ENCODE data around the gene MAGI2. TPM values are rescaled to one million over a fixed set of nuclear protein-coding genes. Genes with fewer than 3 reads are reported as not detected.

The MAGI2 gene
- total RNA-seq, 1 donor from 2014 or later: 5.4 TPM

DNA sequence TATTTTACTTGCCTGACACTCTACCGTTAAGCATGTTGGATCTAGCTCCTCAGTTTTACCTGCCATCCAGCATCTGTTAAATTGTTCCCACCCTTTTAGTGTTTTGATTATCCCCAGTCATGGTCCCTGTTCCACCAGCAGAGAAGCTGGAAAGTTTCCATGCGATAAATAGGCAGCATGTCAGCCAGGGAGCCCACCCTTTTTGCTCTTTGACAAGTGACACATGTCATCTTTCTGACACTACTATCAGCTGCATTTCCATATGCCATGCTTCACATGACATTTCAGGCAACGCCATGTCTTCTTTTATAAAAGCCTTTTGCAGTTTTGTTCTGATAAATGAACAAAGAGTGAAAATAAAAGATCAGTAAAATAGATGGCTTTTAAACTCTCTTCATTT lies 310.8 kb downstream of the MAGI2 start:
- no peaks in the 10 kb centered on the region for H4K20me1 ChIP-seq (ENCODE audit: insufficient read depth, low read length)
- Mint-ChIP-seq H3K27ac (ENCODE audit: unreplicated experiment) (no peak overlapping the region), H3K4me3 (ENCODE audit: unreplicated experiment) (no peak overlapping the region), H3K36me3 (ENCODE audit: low read depth, unreplicated experiment) (no peaks in the 10 kb centered on the region), H3K9me3 (ENCODE audit: unreplicated experiment) (no peaks in the 10 kb centered on the region), H3K4me1 (ENCODE audit: low read depth, unreplicated experiment) (peaks cover 2% of the 10 kb centered on the region), H3K27me3 (ENCODE audit: low read depth, unreplicated experiment) (no peaks in the 10 kb centered on the region)
- no peaks in the 10 kb centered on the region for H3K36me3 ChIP-seq (ENCODE audit: insufficient read depth, low read length)
- no peak overlapping the region for H2AFZ ChIP-seq (ENCODE audit: low read depth, low read length)
- H3K4me3 ChIP-seq (ENCODE audit: insufficient read depth, low read depth, low read length): no peak overlapping the region
- H3K27me3 ChIP-seq (ENCODE audit: insufficient read depth, low read length): no peaks in the 10 kb centered on the region
- no peaks in the 10 kb centered on the region for H3K9me3 ChIP-seq (ENCODE audit: insufficient read depth, low read depth, low read length)
- TF ChIP-seq CTCF (IDR thresholded peaks at IDR 0.05; ENCODE audit: insufficient read depth, low read depth, low read length) (no peak), EZH2 (IDR thresholded peaks at IDR 0.05; ENCODE audit: insufficient read depth, low read length) (no peak)
- H3K79me2 ChIP-seq (ENCODE audit: insufficient read depth, low read length): no peaks in the 10 kb centered on the region
- DNase-seq (ENCODE audit: low read depth) (no peak), FAIRE-seq (no peak)
- no peaks in the 10 kb centered on the region for H3K4me1 ChIP-seq (ENCODE audit: insufficient read depth, low read length)
- no peak overlapping the region for H3K9ac ChIP-seq (ENCODE audit: low read length)
- H3K27ac ChIP-seq (ENCODE audit: low read depth, low read length): no peak overlapping the region
- no peak overlapping the region for H3K4me2 ChIP-seq (ENCODE audit: low read length)

DNA sequence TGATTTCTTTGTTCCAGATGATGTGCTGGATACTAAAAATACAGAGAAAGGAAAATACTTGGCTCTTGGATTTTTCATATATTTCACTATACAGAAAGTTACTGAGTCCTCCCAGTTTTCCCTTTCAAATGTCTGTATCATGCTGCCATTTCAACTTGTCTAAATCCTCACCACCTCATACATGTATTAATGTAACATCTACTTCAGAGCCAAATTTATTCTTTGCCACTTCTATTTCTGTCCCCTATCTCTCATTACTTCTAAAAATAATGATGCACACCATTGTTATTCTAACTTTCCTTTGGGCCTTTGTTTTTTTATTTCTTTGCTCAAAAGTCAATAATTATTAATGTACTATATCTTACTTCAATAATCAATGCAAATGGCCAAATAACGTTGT lies 312.2 kb downstream of the MAGI2 start:
- Histone ChIP-seq H3K9ac (ENCODE audit: low read length) (no peak overlapping the region), H3K4me1 (ENCODE audit: insufficient read depth, low read length) (no peaks in the 10 kb centered on the region), H3K4me2 (ENCODE audit: low read length) (no peak overlapping the region), H3K9me3 (ENCODE audit: insufficient read depth, low read depth, low read length) (no peaks in the 10 kb centered on the region), H2AFZ (ENCODE audit: low read depth, low read length) (no peak overlapping the region), H3K27ac (ENCODE audit: low read depth, low read length) (no peak overlapping the region), H3K79me2 (ENCODE audit: insufficient read depth, low read length) (no peaks in the 10 kb centered on the region), H4K20me1 (ENCODE audit: insufficient read depth, low read length) (no peaks in the 10 kb centered on the region), H3K4me3 (ENCODE audit: insufficient read depth, low read depth, low read length) (no peak overlapping the region), H3K36me3 (ENCODE audit: insufficient read depth, low read length) (no peaks in the 10 kb centered on the region), H3K27me3 (ENCODE audit: insufficient read depth, low read length) (no peaks in the 10 kb centered on the region)
- no peak for TF ChIP-seq EZH2 (IDR thresholded peaks at IDR 0.05; ENCODE audit: insufficient read depth, low read length)
- no peak for TF ChIP-seq CTCF (IDR thresholded peaks at IDR 0.05; ENCODE audit: insufficient read depth, low read depth, low read length)
- Mint-ChIP-seq H3K4me1 (ENCODE audit: low read depth, unreplicated experiment) (peaks cover 2% of the 10 kb centered on the region), H3K27me3 (ENCODE audit: low read depth, unreplicated experiment) (no peaks in the 10 kb centered on the region), H3K9me3 (ENCODE audit: unreplicated experiment) (no peaks in the 10 kb centered on the region), H3K27ac (ENCODE audit: unreplicated experiment) (no peak overlapping the region), H3K36me3 (ENCODE audit: low read depth, unreplicated experiment) (no peaks in the 10 kb centered on the region), H3K4me3 (ENCODE audit: unreplicated experiment) (no peak overlapping the region)
- FAIRE-seq (no peak), DNase-seq (ENCODE audit: low read depth) (no peak)

DNA sequence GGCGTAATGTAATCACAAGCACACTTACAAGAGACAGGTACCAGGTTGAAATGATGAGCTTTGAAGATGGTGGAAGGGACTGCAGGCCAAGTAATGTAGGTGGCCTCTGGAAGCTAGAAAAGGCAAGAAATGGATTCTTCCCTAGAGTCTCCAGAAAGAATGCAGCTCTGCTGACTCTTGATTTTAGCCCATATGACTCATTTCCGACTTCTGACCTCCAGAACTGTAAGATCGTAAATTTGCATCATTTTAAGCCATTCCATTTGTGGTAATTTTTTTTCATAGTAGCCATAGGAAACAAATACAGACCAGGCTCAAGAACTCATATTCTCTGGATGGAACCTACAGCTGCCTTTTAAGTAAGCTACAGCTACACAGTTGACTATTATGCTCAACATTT lies 315.5 kb downstream of the MAGI2 start:
- H3K36me3 Mint-ChIP-seq (ENCODE audit: low read depth, unreplicated experiment): no peaks in the 10 kb centered on the region
- no peak overlapping the region for H3K4me3 ChIP-seq (ENCODE audit: insufficient read depth, low read depth, low read length)
- FAIRE-seq (no peak), DNase-seq (ENCODE audit: low read depth) (peak; percentile 30)
- no peak overlapping the region for H2AFZ ChIP-seq (ENCODE audit: low read depth, low read length)
- H3K9me3 ChIP-seq (ENCODE audit: insufficient read depth, low read depth, low read length): no peaks in the 10 kb centered on the region
- no peaks in the 10 kb centered on the region for H3K79me2 ChIP-seq (ENCODE audit: insufficient read depth, low read length)
- no peak overlapping the region for H3K27ac Mint-ChIP-seq (ENCODE audit: unreplicated experiment)
- H3K4me2 ChIP-seq (ENCODE audit: low read length): no peak overlapping the region
- no peak overlapping the region for H3K9ac ChIP-seq (ENCODE audit: low read length)
- H3K4me1 ChIP-seq (ENCODE audit: insufficient read depth, low read length): no peaks in the 10 kb centered on the region
- peaks cover 2% of the 10 kb centered on the region for H3K4me1 Mint-ChIP-seq (ENCODE audit: low read depth, unreplicated experiment)
- no peaks in the 10 kb centered on the region for H3K36me3 ChIP-seq (ENCODE audit: insufficient read depth, low read length)
- H3K27me3 Mint-ChIP-seq (ENCODE audit: low read depth, unreplicated experiment): no peaks in the 10 kb centered on the region
- H3K27me3 ChIP-seq (ENCODE audit: insufficient read depth, low read length): no peaks in the 10 kb centered on the region
- no peak overlapping the region for H3K27ac ChIP-seq (ENCODE audit: low read depth, low read length)
- H3K9me3 Mint-ChIP-seq (ENCODE audit: unreplicated experiment): no peaks in the 10 kb centered on the region
- no peak for TF ChIP-seq CTCF (IDR thresholded peaks at IDR 0.05; ENCODE audit: insufficient read depth, low read depth, low read length)
- TF ChIP-seq EZH2 (IDR thresholded peaks at IDR 0.05; ENCODE audit: insufficient read depth, low read length): no peak
- no peaks in the 10 kb centered on the region for H4K20me1 ChIP-seq (ENCODE audit: insufficient read depth, low read length)
- H3K4me3 Mint-ChIP-seq (ENCODE audit: unreplicated experiment): no peak overlapping the region

All from astrocyte (in vitro differentiated cells and primary cell).